Esophagus muscularis mucosa (tissue), 4 donors: ENCODE data around the gene ZNF331. TPM values are rescaled to one million over a fixed set of nuclear protein-coding genes. Genes with fewer than 3 reads are reported as not detected.

Source experiments
- DNase-seq: peaks from one replicate; pipeline ENCODE4 v3.0.0-alpha.2; 2017; ENCODE audit errors: extremely low spot score
- H3K27ac ChIP-seq, 4 donors: fragments of 200-600 bp; sonication (generic); replicated peaks in 1 of 4; 1 replicate in 3 of 4; 2 replicates in 1 of 4; pipeline ENCODE4 v1.5.1; 2016 to 2019; ENCODE audit warnings: mild to moderate bottlenecking in 1 of 4
- H3K27me3 ChIP-seq, 4 donors: fragments of 200-600 bp; sonication (generic); one replicate each; pipeline versions ENCODE4 v1.5.1 to v1.6.0; 2016 to 2019
- H3K36me3 ChIP-seq, 4 donors: fragments of 200-600 bp; sonication (generic); one replicate each; pipeline ENCODE4 v1.5.1; 2016 to 2019
- H3K4me1 ChIP-seq, 4 donors: fragments of 200-600 bp; sonication (generic); one replicate each; pipeline ENCODE4 v1.5.1; 2016 to 2019
- H3K4me3 ChIP-seq, 4 donors: fragments of 200-600 bp; sonication (generic); 1 replicate in 2 of 4; 2 replicates in 2 of 4; pipeline ENCODE4 v1.5.1; 2016 to 2019; ENCODE audit warnings: mild to moderate bottlenecking in 4 of 4, moderate library complexity in 1 of 4
- H3K9me3 ChIP-seq, 4 donors: fragments of 200-600 bp; sonication (generic); 1 replicate in 3 of 4; 2 replicates in 1 of 4; pipeline ENCODE4 v1.5.1; 2016 to 2019
- EP300 ChIP-seq: sonication (generic); formaldehyde crosslinking; IDR thresholded peaks from one replicate; pipeline ENCODE4 v1.6.1; 2017; ENCODE audit warnings: antibody characterized with exemption
- POLR2A ChIP-seq: fragments of 450-650 bp; IDR thresholded peaks from one replicate; pipeline ENCODE4 v1.6.1; 2017; ENCODE audit warnings: antibody characterized with exemption, moderate library complexity, mild to moderate bottlenecking, low read depth
- POLR2AphosphoS5 ChIP-seq, 2 donors: sonication (generic); formaldehyde crosslinking; IDR thresholded peaks; one replicate each; pipeline ENCODE4 v1.6.1; 2017; ENCODE audit warnings: antibody characterized with exemption in 2 of 2
- WGBS: methylation state at CpG from one replicate; pipeline ENCODE4 v1.1.5; 2018; 5-methylcytosine and 5-hydroxymethylcytosine counted together
- intact Hi-C: fragments of 100-400 bp; cut with DNase I; formaldehyde crosslinking; loops from one replicate; pipeline ENCODE4 v1.15.1; 2023
- total RNA-seq, 4 donors: library from RNA; depleted of rRNA; stranded (reverse); fragments of >200 nt; gene quantifications; one replicate each; pipeline versions ENCODE4 v1.1.0 to v1.2.1, GENCODE V29; 2016
- TF ChIP-seq, protein P1 (sequence below), 3 experiments: fragments of 200-600 bp in 2 of 3; fragments of 450-650 bp in 1 of 3; sonication (generic) in 2 of 3; IDR thresholded peaks; one replicate each; pipeline ENCODE4 v1.5.1; 2017 to 2019; ENCODE audit warnings: antibody characterized with exemption in 3 of 3, mild to moderate bottlenecking in 2 of 3, moderate library complexity in 1 of 3

Gene ZNF331
- total RNA-seq, 4 donors from 2014 or later = 12.0 to 19.4 (median 16.3) TPM

DNA sequence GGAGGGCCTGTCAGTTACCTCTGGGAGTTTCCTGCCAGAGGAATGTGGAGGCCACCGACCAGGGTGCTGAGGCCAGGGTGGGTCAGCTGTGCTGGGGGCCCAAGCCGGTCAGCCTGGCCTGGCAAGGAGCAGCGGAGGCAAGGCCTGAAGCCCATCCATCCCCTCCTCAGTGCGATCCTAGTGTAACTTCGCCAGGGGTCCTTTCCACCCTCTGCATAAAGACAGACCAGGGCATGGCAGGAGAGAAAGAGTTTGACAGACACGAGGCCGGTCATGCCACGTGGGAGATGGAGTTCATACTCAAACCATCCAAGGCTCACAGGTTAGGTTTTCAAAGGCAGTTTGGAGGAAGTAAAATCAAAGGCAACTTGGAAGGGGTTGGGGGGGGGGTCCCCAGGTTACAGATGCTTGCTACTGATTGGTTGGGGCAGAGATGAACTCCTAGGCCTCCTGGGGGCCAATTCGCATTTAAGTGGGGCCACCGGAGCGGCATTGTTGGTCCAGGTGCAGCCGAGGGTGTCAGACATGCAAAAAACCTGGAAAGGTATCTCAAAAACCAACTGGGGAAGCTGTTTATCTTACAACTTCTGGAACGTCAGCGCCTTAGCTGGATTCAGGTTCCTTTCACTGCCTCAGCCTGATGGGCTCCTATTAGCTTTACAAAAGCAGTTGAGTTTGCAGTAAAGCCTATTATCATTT, 57.0 kb downstream of the ZNF331 start:
- 39% methylated on average over 11 of the region's 14 CpGs for whole genome bisulfite sequencing
- no peak for DNase-seq
- H3K36me3 ChIP-seq = no peaks in the 10 kb centered on the region
- no peaks in the 10 kb centered on the region for H3K4me1 ChIP-seq
- no peak overlapping the region for H3K4me3 ChIP-seq
- no peaks in the 10 kb centered on the region for H3K9me3 ChIP-seq
- H3K27me3 ChIP-seq = peaks cover 0 to 9% (median 0%) of the 10 kb centered on the region in 4 donors
- no peak overlapping the region for H3K27ac ChIP-seq
- intact Hi-C loops = no loop called here
- TF ChIP-seq EP300 (no peak), POLR2AphosphoS5 (IDR thresholded peaks at IDR 0.05) (no peak), POLR2A (no peak)
- TF ChIP-seq, protein P1, sequence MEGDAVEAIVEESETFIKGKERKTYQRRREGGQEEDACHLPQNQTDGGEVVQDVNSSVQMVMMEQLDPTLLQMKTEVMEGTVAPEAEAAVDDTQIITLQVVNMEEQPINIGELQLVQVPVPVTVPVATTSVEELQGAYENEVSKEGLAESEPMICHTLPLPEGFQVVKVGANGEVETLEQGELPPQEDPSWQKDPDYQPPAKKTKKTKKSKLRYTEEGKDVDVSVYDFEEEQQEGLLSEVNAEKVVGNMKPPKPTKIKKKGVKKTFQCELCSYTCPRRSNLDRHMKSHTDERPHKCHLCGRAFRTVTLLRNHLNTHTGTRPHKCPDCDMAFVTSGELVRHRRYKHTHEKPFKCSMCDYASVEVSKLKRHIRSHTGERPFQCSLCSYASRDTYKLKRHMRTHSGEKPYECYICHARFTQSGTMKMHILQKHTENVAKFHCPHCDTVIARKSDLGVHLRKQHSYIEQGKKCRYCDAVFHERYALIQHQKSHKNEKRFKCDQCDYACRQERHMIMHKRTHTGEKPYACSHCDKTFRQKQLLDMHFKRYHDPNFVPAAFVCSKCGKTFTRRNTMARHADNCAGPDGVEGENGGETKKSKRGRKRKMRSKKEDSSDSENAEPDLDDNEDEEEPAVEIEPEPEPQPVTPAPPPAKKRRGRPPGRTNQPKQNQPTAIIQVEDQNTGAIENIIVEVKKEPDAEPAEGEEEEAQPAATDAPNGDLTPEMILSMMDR (IDR thresholded peaks at IDR 0.05) = no peak

GRCh38 chr19:53595510-53595867, 57.5 kb downstream of the ZNF331 start:
- DNase-seq = no peak
- TF ChIP-seq, protein P1 (IDR thresholded peaks at IDR 0.05) = no peak
- TF ChIP-seq EP300 = no peak
- no peak for TF ChIP-seq POLR2A
- no peak for TF ChIP-seq POLR2AphosphoS5 (IDR thresholded peaks at IDR 0.05)
- intact Hi-C loops = no loop called here
- Histone ChIP-seq H3K27ac (no peak overlapping the region), H3K27me3 (peaks cover 0 to 9% (median 0%) of the 10 kb centered on the region in 4 donors), H3K4me3 (no peak overlapping the region), H3K4me1 (no peaks in the 10 kb centered on the region), H3K36me3 (no peaks in the 10 kb centered on the region), H3K9me3 (no peaks in the 10 kb centered on the region)
- WGBS = 44% methylated on average over 5 of the region's 9 CpGs

DNA sequence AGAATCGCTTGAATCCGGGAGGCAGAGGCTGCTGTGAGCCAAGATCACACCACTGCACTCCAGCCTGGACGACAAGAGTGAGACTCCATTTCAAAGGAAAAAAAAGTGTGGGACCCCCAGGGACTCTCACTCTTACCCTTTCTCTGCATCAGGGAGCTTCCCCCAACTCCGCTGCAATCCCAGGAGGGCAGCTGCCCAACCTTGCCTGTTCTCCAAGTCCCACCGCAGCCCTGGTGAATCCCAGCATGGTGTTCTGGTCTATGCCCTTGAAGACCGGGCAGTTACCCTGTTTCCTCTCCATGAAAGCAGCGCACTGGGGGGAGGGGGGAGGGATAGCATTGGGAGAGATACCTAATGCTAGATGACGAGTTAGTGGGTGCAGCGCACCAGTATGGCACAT, 58.1 kb downstream of the ZNF331 start:
- TF ChIP-seq, protein P1 (IDR thresholded peaks at IDR 0.05) = no peak
- TF ChIP-seq POLR2AphosphoS5 (IDR thresholded peaks at IDR 0.05) (no peak), POLR2A (no peak), EP300 (no peak)
- no peak for DNase-seq
- Histone ChIP-seq H3K36me3 (no peaks in the 10 kb centered on the region), H3K27me3 (peaks cover 0 to 9% (median 0%) of the 10 kb centered on the region in 4 donors), H3K27ac (no peak overlapping the region), H3K4me1 (no peaks in the 10 kb centered on the region), H3K9me3 (no peaks in the 10 kb centered on the region), H3K4me3 (no peak overlapping the region)
- 54% methylated on average over 9 of the region's 9 CpGs for WGBS
- intact Hi-C loops = no loop called here

DNA sequence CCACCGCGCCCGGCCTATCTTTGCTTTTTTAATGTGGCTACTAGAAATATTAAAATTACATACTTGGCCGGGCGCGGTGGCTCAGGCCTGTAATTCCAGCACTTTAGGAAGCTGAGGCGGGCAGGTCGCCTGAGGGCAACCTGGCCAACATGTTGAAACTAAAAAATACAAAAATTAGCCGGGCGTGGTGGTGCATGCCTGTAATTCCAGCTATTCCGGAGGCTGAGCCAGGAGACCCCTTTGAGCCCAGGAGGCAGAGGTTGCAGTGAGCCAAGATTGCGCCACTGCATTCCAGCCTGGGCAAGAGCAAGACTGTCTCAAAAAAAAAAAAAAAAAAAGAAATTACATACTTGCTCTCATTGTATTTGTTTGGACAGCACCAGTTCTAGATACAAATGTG, 59.1 kb downstream of the ZNF331 start:
- no peak for TF ChIP-seq POLR2AphosphoS5 (IDR thresholded peaks at IDR 0.05)
- TF ChIP-seq POLR2A = no peak
- TF ChIP-seq, protein P1 (IDR thresholded peaks at IDR 0.05) = no peak
- TF ChIP-seq EP300 = no peak
- no peaks in the 10 kb centered on the region for H3K9me3 ChIP-seq
- no peak for DNase-seq
- no peaks in the 10 kb centered on the region for H3K4me1 ChIP-seq
- H3K27ac ChIP-seq = no peak overlapping the region
- intact Hi-C loops = no loop called here
- H3K36me3 ChIP-seq = no peaks in the 10 kb centered on the region
- no peak overlapping the region for H3K4me3 ChIP-seq
- peaks cover 0 to 9% (median 0%) of the 10 kb centered on the region in 4 donors for H3K27me3 ChIP-seq
- 77% methylated on average over 12 of the region's 12 CpGs for WGBS

DNA sequence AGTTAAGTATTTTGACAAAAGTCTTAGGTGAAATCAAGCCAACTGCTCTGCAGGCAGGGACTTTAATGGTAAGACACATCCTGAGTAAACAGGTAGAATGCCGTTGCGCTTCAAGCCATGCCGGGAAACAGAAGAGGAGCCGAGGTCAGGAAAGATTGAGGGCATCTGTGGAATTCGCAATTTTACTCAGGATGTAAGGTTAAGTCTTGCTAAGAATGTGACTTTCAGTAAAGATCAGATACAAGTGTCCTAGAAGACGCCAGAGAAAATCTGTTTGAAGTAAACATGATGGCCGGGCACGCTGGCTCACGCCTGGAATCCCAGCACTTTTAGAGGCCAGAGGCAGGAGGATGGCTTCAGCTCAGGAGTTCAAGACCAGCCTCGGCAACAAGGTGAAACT, 60.4 kb downstream of the ZNF331 start:
- TF ChIP-seq POLR2A (no peak), EP300 (no peak), POLR2AphosphoS5 (IDR thresholded peaks at IDR 0.05) (no peak)
- TF ChIP-seq, protein P1 (IDR thresholded peaks at IDR 0.05) = no peak
- DNase-seq = no peak
- Histone ChIP-seq H3K4me3 (no peak overlapping the region), H3K36me3 (no peaks in the 10 kb centered on the region), H3K4me1 (no peaks in the 10 kb centered on the region), H3K27me3 (peaks cover 0 to 9% (median 0%) of the 10 kb centered on the region in 4 donors), H3K9me3 (no peaks in the 10 kb centered on the region), H3K27ac (no peak overlapping the region)
- WGBS = 79% methylated on average over 10 of the region's 10 CpGs
- intact Hi-C loops = no loop called here
